BJ (cell line): ENCODE data around the gene HECTD3. TPM values are rescaled to one million over a fixed set of nuclear protein-coding genes. Genes with fewer than 3 reads are reported as not detected.

Experiments
- CTCF ChIA-PET: fragments of 350-600 bp; formaldehyde crosslinking; extraction: SDS; loops from one replicate; lab custom pipeline; 2021; ENCODE audit warnings: antibody characterized with exemption, inconsistent platforms; lab: Yijun Ruan, JAX
- POLR2A ChIA-PET: fragments of 300-600 bp; sonication (Branson Sonifier 250); formaldehyde crosslinking; extraction: SDS; loops from one replicate; lab custom pipeline; 2021; ENCODE audit warnings: antibody characterized with exemption; lab: Charles Lee
- DNase-seq: peaks from one replicate; pipeline ENCODE4 v3.0.0-alpha.2; 2011; ENCODE audit warnings: low read depth
- H3K27me3 ChIP-seq: 2 replicates; pipeline ENCODE4 v1.6.0; 2011; ENCODE audit warnings: low read length; ENCODE audit not compliant: control insufficient read depth, insufficient read depth
- H3K36me3 ChIP-seq: 2 replicates; pipeline ENCODE4 v1.5.1; 2011; ENCODE audit warnings: low read length; ENCODE audit not compliant: control insufficient read depth, insufficient read depth
- H3K4me3 ChIP-seq: 2 replicates; pipeline ENCODE4 v1.5.1; 2011; ENCODE audit warnings: low read depth, mild to moderate bottlenecking, control low read depth, low read length
- polyA plus RNA-seq: library from polyadenylated mRNA; depleted of rRNA; stranded (reverse); fragments of >200 nt; gene quantifications from 2 replicates; pipeline ENCODE4 v1.2.3, GENCODE V29; 2011
- TF ChIP-seq, protein P1 (sequence below): IDR thresholded peaks from 2 replicates; pipeline ENCODE4 v1.5.1; 2011; ENCODE audit warnings: low read depth, mild to moderate bottlenecking, control low read depth, inconsistent platforms, low read length, moderate library complexity; ENCODE audit not compliant: insufficient read depth

Gene HECTD3
- polyA plus RNA-seq, 1 experiment, result 36.7 TPM

- DNase-seq, result no peak
- Histone ChIP-seq H3K36me3 (no peaks in the 10 kb centered on the region), H3K4me3 (no peak overlapping the region), H3K27me3 (no peaks in the 10 kb centered on the region)
- TF ChIP-seq, protein P1, sequence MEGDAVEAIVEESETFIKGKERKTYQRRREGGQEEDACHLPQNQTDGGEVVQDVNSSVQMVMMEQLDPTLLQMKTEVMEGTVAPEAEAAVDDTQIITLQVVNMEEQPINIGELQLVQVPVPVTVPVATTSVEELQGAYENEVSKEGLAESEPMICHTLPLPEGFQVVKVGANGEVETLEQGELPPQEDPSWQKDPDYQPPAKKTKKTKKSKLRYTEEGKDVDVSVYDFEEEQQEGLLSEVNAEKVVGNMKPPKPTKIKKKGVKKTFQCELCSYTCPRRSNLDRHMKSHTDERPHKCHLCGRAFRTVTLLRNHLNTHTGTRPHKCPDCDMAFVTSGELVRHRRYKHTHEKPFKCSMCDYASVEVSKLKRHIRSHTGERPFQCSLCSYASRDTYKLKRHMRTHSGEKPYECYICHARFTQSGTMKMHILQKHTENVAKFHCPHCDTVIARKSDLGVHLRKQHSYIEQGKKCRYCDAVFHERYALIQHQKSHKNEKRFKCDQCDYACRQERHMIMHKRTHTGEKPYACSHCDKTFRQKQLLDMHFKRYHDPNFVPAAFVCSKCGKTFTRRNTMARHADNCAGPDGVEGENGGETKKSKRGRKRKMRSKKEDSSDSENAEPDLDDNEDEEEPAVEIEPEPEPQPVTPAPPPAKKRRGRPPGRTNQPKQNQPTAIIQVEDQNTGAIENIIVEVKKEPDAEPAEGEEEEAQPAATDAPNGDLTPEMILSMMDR, result no peak
- ChIA-PET CTCF (no interaction called here), POLR2A (no interaction called here)
Measured at GRCh38 chr1:45038240-45038639, 27.1 kb upstream of the HECTD3 start.

DNA sequence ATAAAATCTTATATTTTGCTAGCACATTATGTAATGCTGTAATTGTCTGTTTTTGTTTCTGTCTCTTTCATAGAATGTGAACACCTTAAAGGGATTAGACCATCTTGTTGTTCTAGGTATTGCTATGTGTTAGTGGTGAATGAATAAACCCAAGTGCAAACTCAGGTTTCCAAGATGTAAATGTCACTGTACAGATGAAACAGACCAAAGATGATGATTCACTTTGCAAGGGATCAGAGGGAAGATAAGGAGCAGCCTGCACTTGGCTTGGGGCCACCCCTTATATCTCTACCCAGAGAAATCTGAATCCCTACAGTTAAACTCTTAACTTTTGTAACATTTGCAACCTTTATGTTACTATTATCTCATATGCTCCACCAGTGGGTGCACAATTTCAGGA lies 26.3 kb upstream of the HECTD3 start:
- CTCF ChIA-PET, result no interaction called here
- POLR2A ChIA-PET, result no interaction called here
- Histone ChIP-seq H3K27me3 (no peaks in the 10 kb centered on the region), H3K36me3 (no peaks in the 10 kb centered on the region), H3K4me3 (no peak overlapping the region)
- TF ChIP-seq, protein P1, result no peak
- no peak for DNase-seq

GRCh38 chr1:45035631-45036301 lies 24.6 kb upstream of the HECTD3 start:
- TF ChIP-seq, protein P1, result no peak
- H3K27me3 ChIP-seq, result no peaks in the 10 kb centered on the region
- H3K4me3 ChIP-seq, result no peak overlapping the region
- CTCF ChIA-PET, result interaction anchor here (0.6 kb wide), 1 partner anchor 411 kb away, joined by 4 read pairs; no protein-coding TSS in a partner anchor
- POLR2A ChIA-PET, result no interaction called here
- H3K36me3 ChIP-seq, result no peaks in the 10 kb centered on the region
- DNase-seq, result no peak

DNA sequence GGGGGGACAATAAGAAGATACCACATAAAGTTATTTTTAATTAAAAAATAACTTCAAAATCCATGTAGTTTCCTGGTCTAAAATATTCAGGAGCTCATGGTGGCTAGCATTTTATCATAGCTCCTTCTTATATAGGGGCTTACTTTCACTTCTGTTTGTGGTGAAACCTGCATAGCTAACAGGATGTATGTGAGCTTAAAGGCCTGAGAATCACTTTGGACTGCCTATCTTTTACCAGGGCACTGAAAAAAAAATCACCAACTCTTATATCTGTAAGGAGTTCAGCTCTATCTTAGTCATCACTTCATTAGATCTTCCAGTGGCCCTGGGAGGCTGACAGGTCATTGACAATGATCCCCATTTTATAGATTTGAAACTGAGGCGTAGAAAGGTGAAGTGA lies 22.2 kb upstream of the HECTD3 start:
- CTCF ChIA-PET, result interaction anchor here (1.1 kb wide), 1 partner anchor 267 kb away, joined by 3 read pairs; no protein-coding TSS in a partner anchor
- no peak for DNase-seq
- TF ChIP-seq, protein P1, result no peak
- H3K4me3 ChIP-seq, result no peak overlapping the region
- no peaks in the 10 kb centered on the region for H3K27me3 ChIP-seq
- POLR2A ChIA-PET, result interaction anchor here (0.5 kb wide), 1 partner anchor 306 kb away, joined by 3 read pairs; the partner anchor contains the start of gene TOE1
- H3K36me3 ChIP-seq, result no peaks in the 10 kb centered on the region

GRCh38 chr1:45032837-45033236 lies 21.7 kb upstream of the HECTD3 start:
- Histone ChIP-seq H3K36me3 (no peaks in the 10 kb centered on the region), H3K27me3 (no peaks in the 10 kb centered on the region), H3K4me3 (no peak overlapping the region)
- TF ChIP-seq, protein P1, result no peak
- DNase-seq, result no peak
- POLR2A ChIA-PET, result interaction anchor here (0.5 kb wide), 1 partner anchor 307 kb away, joined by 3 read pairs; the partner anchor contains the start of gene TOE1
- CTCF ChIA-PET, result interaction anchor here (1.1 kb wide), 1 partner anchor 267 kb away, joined by 3 read pairs; no protein-coding TSS in a partner anchor
